K562 (cell line): ENCODE data around the gene TMEM176B. TPM values are rescaled to one million over a fixed set of nuclear protein-coding genes. Genes with fewer than 3 reads are reported as not detected.

ENCODE experiments used
- ATAC-seq: fragments of 200-7000 bp; cut with Tn5 transposase; 3 replicates; pipeline ENCODE4 v1.9.1; 2020; ENCODE audit warnings: moderate library complexity
- BruUV-seq: library from RNA; stranded (reverse); fragments of 400-500 nt; replicated peaks from 2 replicates; lab custom pipeline; 2021; lab: Mats Ljungman, UMichigan
- CTCF ChIA-PET: fragments of 300-600 bp; formaldehyde crosslinking; extraction: SDS; loops from one replicate; lab custom pipeline; 2021; ENCODE audit warnings: low intra/inter-chr PET ratio; lab: Yijun Ruan, JAX
- POLR2A ChIA-PET: fragments of 300-600, 350-650 bp; sonication (Branson Sonifier 250); formaldehyde crosslinking; extraction: SDS; loops from one replicate; lab custom pipeline; 2021; ENCODE audit warnings: antibody characterized with exemption, inconsistent platforms; lab: Yijun Ruan, JAX
- DNase-seq, 4 experiments: peaks; one replicate each; pipeline versions ENCODE4 v3.0.0 to v3.0.0-alpha.2; 2011 to 2018; ENCODE audit warnings: low spot score in 3 of 4, mixed read lengths in 3 of 4; ENCODE audit errors: extremely low read depth in 1 of 4
- FAIRE-seq: peaks from 2 replicates; lab custom pipeline; 2011; peaks lifted over from hg19 to GRCh38; lab: Jason Lieb, UNC
- H2AFZ ChIP-seq: 2 replicates; pipeline ENCODE4 v1.6.0; 2011; ENCODE audit warnings: low read depth, low read length, control low read depth, inconsistent platforms
- H3K27ac ChIP-seq: fragments of 200-600 bp; 3 replicates; pipeline ENCODE4 v1.8.0; 2011; ENCODE audit warnings: low read depth, mild to moderate bottlenecking, control low read depth, inconsistent platforms, low read length, moderate library complexity, mixed read lengths; ENCODE audit errors: extremely low read depth
- H3K27me3 ChIP-seq, 2 experiments: fragments of 300-600 bp in 1 of 2; 2 replicates in 1 of 2; 3 replicates in 1 of 2; pipeline versions ENCODE4 v1.6.0 to v1.8.0; 2011; ENCODE audit warnings: inconsistent platforms in 2 of 2, low read length in 2 of 2, mild to moderate bottlenecking in 1 of 2, mixed read lengths in 1 of 2, moderate library complexity in 1 of 2; ENCODE audit not compliant: control insufficient read depth in 2 of 2, insufficient read depth in 2 of 2
- H3K36me3 ChIP-seq: fragments of 300-600 bp; 3 replicates; pipeline ENCODE4 v1.8.0; 2011; ENCODE audit warnings: mild to moderate bottlenecking, low read length, inconsistent platforms; ENCODE audit not compliant: control insufficient read depth, insufficient read depth
- H3K4me1 ChIP-seq, 2 experiments: fragments of 200-600 bp in 1 of 2; replicated peaks in 1 of 2; 2 replicates in 1 of 2; 3 replicates in 1 of 2; pipeline versions ENCODE4 v1.5.1 to v1.8.0; 2011; ENCODE audit warnings: inconsistent platforms in 2 of 2, low read length in 2 of 2, mild to moderate bottlenecking in 1 of 2, mixed read lengths in 1 of 2, moderate library complexity in 1 of 2; ENCODE audit not compliant: control insufficient read depth in 2 of 2, insufficient read depth in 2 of 2
- H3K4me2 ChIP-seq: 2 replicates; pipeline ENCODE4 v1.6.1; 2011; ENCODE audit warnings: low read length, control low read depth, inconsistent platforms, mixed read lengths; ENCODE audit not compliant: insufficient read depth
- H3K4me3 ChIP-seq: fragments of 200-600 bp; sonication (generic), shearing (Covaris generic); 2 replicates; pipeline ENCODE4 v1.5.1; 2016; ENCODE audit warnings: control low read depth, inconsistent platforms
- H3K79me2 ChIP-seq: fragments of 200-600 bp; 3 replicates; pipeline ENCODE4 v1.8.0; 2011; ENCODE audit warnings: low read length, inconsistent platforms; ENCODE audit not compliant: control insufficient read depth, insufficient read depth
- H3K9ac ChIP-seq, 2 experiments: 2 replicates each; pipeline versions ENCODE4 v1.6.0 to v1.6.1; 2011; ENCODE audit warnings: low read depth in 2 of 2, low read length in 2 of 2, control low read depth in 1 of 2, inconsistent platforms in 1 of 2, mild to moderate bottlenecking in 1 of 2, mixed read lengths in 1 of 2; ENCODE audit not compliant: insufficient read depth in 1 of 2
- H3K9me1 ChIP-seq: one replicate; pipeline ENCODE4 v1.6.0; 2011; ENCODE audit warnings: inconsistent platforms, mild to moderate bottlenecking, low read length, moderate library complexity; ENCODE audit not compliant: control insufficient read depth, insufficient read depth
- H3K9me3 ChIP-seq: replicated peaks from 2 replicates; pipeline ENCODE4 v1.5.1; 2011; ENCODE audit warnings: low read depth, low read length, inconsistent platforms; ENCODE audit not compliant: control insufficient read depth, insufficient read depth
- H4K20me1 ChIP-seq: replicated peaks from 2 replicates; pipeline ENCODE4 v1.6.1; 2011; ENCODE audit warnings: low read length, inconsistent platforms, mixed read lengths; ENCODE audit not compliant: control insufficient read depth, insufficient read depth
- FUS ChIP-seq: fragments of 200-400 bp; formaldehyde crosslinking; optimal IDR thresholded peaks from 2 replicates; pipeline ENCODE3; 2017; ENCODE audit warnings: low read depth, low read length
- HOMEZ ChIP-seq: fragments of 250-450 bp; sonication (Bioruptor Pico); IDR thresholded peaks from 2 replicates; pipeline ENCODE4 v1.4.0; 2020; ENCODE audit warnings: mild to moderate bottlenecking, moderate library complexity
- STAT5A ChIP-seq: IDR thresholded peaks from 2 replicates; pipeline ENCODE4 v1.6.1; 2012; ENCODE audit warnings: low read length, inconsistent platforms, borderline replicate concordance
- ZBTB49 ChIP-seq: sonication (generic); formaldehyde crosslinking; IDR thresholded peaks from 2 replicates; pipeline ENCODE4 v1.8.0; 2022; ENCODE audit warnings: missing genetic modification reagents, mild to moderate bottlenecking, borderline replicate concordance
- ZNF354B ChIP-seq: fragments of 250-450 bp; sonication (Bioruptor Pico); IDR thresholded peaks from 2 replicates; pipeline ENCODE4 v1.4.0; 2020
- ZNF436 ChIP-seq: fragments of 250-450, 450-650 bp; sonication (Bioruptor Pico); formaldehyde crosslinking; IDR thresholded peaks from 2 replicates; pipeline ENCODE4 v1.7.0; 2020; ENCODE audit warnings: mild to moderate bottlenecking
- WGBS: fragments of 100-300 bp; shearing (Covaris generic); methylation state at CpG from one replicate; pipeline ENCODE4 v1.1.6; 2016; ENCODE audit warnings: low coverage, mixed read lengths; ENCODE audit not compliant: insufficient coverage; ENCODE audit errors: missing lambda C conversion rate; 5-methylcytosine and 5-hydroxymethylcytosine counted together
- in situ Hi-C: fragments of 300-500 bp; cut with MboI; formaldehyde crosslinking; loops from 4 replicates; pipeline ENCODE4 v1.15.0; 2018; ENCODE audit warnings: inconsistent platforms, mixed read lengths
- intact Hi-C: fragments of 100-400 bp; cut with micrococcal nuclease; formaldehyde crosslinking; loops from 2 replicates; pipeline ENCODE4 v1.14.2; 2022
- polyA plus RNA-seq, 8 experiments: library from polyadenylated mRNA; depleted of rRNA in 4 of 8; stranded (reverse) in 5 of 8; unstranded in 3 of 8; fragments of >200 nt; fragmentation: Nextera tagmentation in 2 of 8; fragmentation: Illumina TruSeq in 1 of 8; extraction: Ambion mirVana in 2 of 8; extraction: Trizol in 1 of 8; gene quantifications; 2 replicates each; pipeline versions ENCODE4 v1.2.1 to v1.2.3, GENCODE V29; 2011 to 2014; ENCODE audit warnings: inconsistent platforms in 1 of 8, missing spikeins in 1 of 8
- total RNA-seq, 7 experiments: library from RNA; depleted of rRNA in 6 of 7; stranded (reverse); fragments of >200 nt in 6 of 7; fragmentation: Illumina TruSeq in 2 of 7; extraction: Trizol in 2 of 7; gene quantifications; 2 replicates each; pipeline versions ENCODE4 v1.2.1 to v1.2.3, GENCODE V29; 2011 to 2021; ENCODE audit warnings: low replicate concordance in 1 of 7

TMEM176B gene
- total and polyA plus RNA-seq, 9 of the 15 experiments (the other 6 are each of a cell fraction or from before 2014, with no cell fraction given): 0.19 to 0.60 TPM; not detected in 7

- no peak for DNase-seq
- FAIRE-seq: no peak
- Histone ChIP-seq H3K36me3 (no peaks in the 10 kb centered on the region), H3K9ac (no peak overlapping the region), H3K4me1 (no peaks in the 10 kb centered on the region), H2AFZ (no peak overlapping the region), H3K9me1 (no peaks in the 10 kb centered on the region), H3K4me2 (no peak overlapping the region), H3K27ac (no peak overlapping the region), H3K9me3 (no peaks in the 10 kb centered on the region), H3K4me3 (no peak overlapping the region), H3K79me2 (no peaks in the 10 kb centered on the region), H4K20me1 (no peaks in the 10 kb centered on the region)
- CTCF ChIA-PET: no interaction called here
- intact Hi-C loops: no loop called here
- POLR2A ChIA-PET: no interaction called here
- TF ChIP-seq FUS (no peak), ZNF436 (CRISPR knock-in tag) (no peak), HOMEZ (CRISPR knock-in tag) (no peak), ZBTB49 (CRISPR knock-in tag) (no peak), STAT5A (no peak), ZNF354B (no peak)
- TF ChIP-seq, all 486 proteins: peak for 0
- in situ Hi-C loops: no loop called here
- BruUV-seq: no TSS peak
- no peak for ATAC-seq
- peaks cover 3 to 20% of the 10 kb centered on the region in 2 experiments; a peak in 4 of 5 replicates for H3K27me3 ChIP-seq
- 0% methylated on average over 1 of the region's 1 CpG for WGBS
Observed at GRCh38 chr7:150830937-150831336, 30.8 kb upstream of the TMEM176B start.
